Right atrium auricular region (tissue), 2 donors: ENCODE results near the gene HBG2. TPM values are rescaled to one million over a fixed set of nuclear protein-coding genes. Genes with fewer than 3 reads are reported as not detected.
"Not testable (repeated sequence)": the region's sequence is repeated elsewhere in the genome, so short reads cannot be mapped to it uniquely, and the experiment has no call there.

Source experiments
- DNase-seq: peaks from one replicate; pipeline ENCODE4 v3.0.0-alpha.2; 2019; ENCODE audit warnings: low spot score
- H3K27ac ChIP-seq, 2 donors: fragments of 200-600 bp; sonication (generic); 1 replicate in 1 of 2; 2 replicates in 1 of 2; pipeline ENCODE4 v1.5.1; 2016 to 2019
- H3K27me3 ChIP-seq, 2 donors: fragments of 200-600 bp; sonication (generic); one replicate each; pipeline versions ENCODE4 v1.5.1 to v1.6.0; 2017 to 2019
- H3K36me3 ChIP-seq: fragments of 200-600 bp; sonication (generic); one replicate; pipeline ENCODE4 v1.5.1; 2016
- H3K4me1 ChIP-seq, 2 donors: fragments of 200-600 bp; sonication (generic); one replicate each; pipeline versions ENCODE4 v1.5.1 to v1.6.0; 2017 to 2019
- H3K4me3 ChIP-seq, 2 donors: fragments of 200-600 bp; sonication (generic); 1 replicate in 1 of 2; 2 replicates in 1 of 2; pipeline ENCODE4 v1.5.1; 2017 to 2019; ENCODE audit warnings: mild to moderate bottlenecking in 1 of 2, moderate library complexity in 1 of 2
- H3K9me3 ChIP-seq, 2 donors: fragments of 200-600 bp; sonication (generic); one replicate each; pipeline ENCODE4 v1.5.1; 2019
- CTCF ChIP-seq, 2 donors: fragments of 200-600 bp; sonication (generic); IDR thresholded peaks; one replicate each; pipeline ENCODE4 v1.5.1; 2019; ENCODE audit warnings: antibody characterized with exemption in 2 of 2
- total RNA-seq, 2 donors: library from RNA; depleted of rRNA; stranded (reverse); fragments of >200 nt; gene quantifications; one replicate each; pipeline ENCODE4 v1.1.0, GENCODE V29; 2016

Gene HBG2
- total RNA-seq, 2 donors from 2014 or later: 0.90 TPM; not detected in 1

- no peak overlapping the region for H3K4me3 ChIP-seq
- no peaks in the 10 kb centered on the region for H3K9me3 ChIP-seq
- no peak for DNase-seq
- TF ChIP-seq CTCF (IDR thresholded peaks at IDR 0.05): no peak
- H3K4me1 ChIP-seq: no peaks in the 10 kb centered on the region
- no peak overlapping the region for H3K27ac ChIP-seq
- H3K36me3 ChIP-seq: no peaks in the 10 kb centered on the region
- H3K27me3 ChIP-seq: no peaks in the 10 kb centered on the region
Observed at GRCh38 chr11:5251746-5252145, 2.8 kb downstream of the HBG2 start.

- TF ChIP-seq CTCF (IDR thresholded peaks at IDR 0.05): no peak
Observed at GRCh38 chr11:5250543-5251204, 3.9 kb downstream of the HBG2 start.

GRCh38 chr11:5249807-5250396 lies 4.7 kb downstream of the HBG2 start, which contains the start of gene HBG1:
TSS of gene HBG1 (minus strand) at chr11:5249857. CDS start at chr11:5249804, 53 bp downstream.
- not testable (repeated sequence) for H3K4me1 ChIP-seq, H3K27ac ChIP-seq, H3K9me3 ChIP-seq, H3K27me3 ChIP-seq, H3K36me3 ChIP-seq, H3K4me3 ChIP-seq, DNase-seq

More at GRCh38 chr11:5250543-5251204, 3.9 kb downstream of the HBG2 start:
- Histone ChIP-seq H3K36me3 (no peaks in the 10 kb centered on the region), H3K4me3 (no peak overlapping the region), H3K27me3 (no peaks in the 10 kb centered on the region), H3K9me3 (no peaks in the 10 kb centered on the region), H3K4me1 (no peaks in the 10 kb centered on the region), H3K27ac (no peak overlapping the region)
- DNase-seq: no peak

GRCh38 chr11:5248498-5248897 lies 6.1 kb downstream of the HBG2 start:
- not testable (repeated sequence) for H3K9me3 ChIP-seq, H3K27ac ChIP-seq, H3K27me3 ChIP-seq, DNase-seq, H3K4me1 ChIP-seq, H3K36me3 ChIP-seq, H3K4me3 ChIP-seq

- Histone ChIP-seq H3K4me1 (no peaks in the 10 kb centered on the region), H3K27me3 (no peaks in the 10 kb centered on the region), H3K36me3 (no peaks in the 10 kb centered on the region), H3K27ac (no peak overlapping the region), H3K9me3 (no peaks in the 10 kb centered on the region), H3K4me3 (no peak overlapping the region)
- no peak for TF ChIP-seq CTCF (IDR thresholded peaks at IDR 0.05)
- no peak for DNase-seq
Observed at GRCh38 chr11:5247472-5248192, 6.9 kb downstream of the HBG2 start.

- no peaks in the 10 kb centered on the region for H3K27me3 ChIP-seq
- no peak for TF ChIP-seq CTCF (IDR thresholded peaks at IDR 0.05)
- no peak overlapping the region for H3K27ac ChIP-seq
- DNase-seq: no peak
- H3K4me1 ChIP-seq: no peaks in the 10 kb centered on the region
- no peaks in the 10 kb centered on the region for H3K9me3 ChIP-seq
- H3K36me3 ChIP-seq: no peaks in the 10 kb centered on the region
- no peak overlapping the region for H3K4me3 ChIP-seq
Observed at GRCh38 chr11:5246772-5247471, 7.7 kb downstream of the HBG2 start.
